OCI-LY1 (cell line): Measurements from ENCODE around the gene TRPM6.
"Not testable (repeated sequence)": the region's sequence is repeated elsewhere in the genome, so short reads cannot be mapped to it uniquely, and the experiment has no call there.

Experiments used
- H2AFZ ChIP-seq: fragments of 200-600 bp; sonication (generic), shearing (Covaris generic); 2 replicates; pipeline ENCODE4 v1.6.0; 2014; ENCODE audit warnings: antibody characterized with exemption, mild to moderate bottlenecking, low read length
- H3F3A ChIP-seq: fragments of 200-600 bp; sonication (generic), shearing (Covaris generic); 2 replicates; pipeline ENCODE4 v1.6.0; 2014; ENCODE audit warnings: mild to moderate bottlenecking, antibody characterized with exemption, low read length, moderate library complexity; ENCODE audit not compliant: insufficient read depth
- H3K27ac ChIP-seq: fragments of 200-600 bp; sonication (generic); 2 replicates; pipeline ENCODE4 v1.5.1; 2014; ENCODE audit warnings: low read length, mixed run types, mild to moderate bottlenecking, low read depth; ENCODE audit not compliant: poor library complexity, severe bottlenecking
- H3K27me3 ChIP-seq: fragments of 200-600 bp; sonication (generic); 2 replicates; pipeline ENCODE4 v1.6.0; 2014; ENCODE audit warnings: antibody characterized with exemption, mild to moderate bottlenecking, low read length, moderate library complexity; ENCODE audit not compliant: insufficient read depth
- H3K36me3 ChIP-seq: fragments of 200-600 bp; sonication (generic); 2 replicates; pipeline ENCODE4 v1.6.1; 2014; ENCODE audit warnings: mild to moderate bottlenecking, antibody characterized with exemption, low read length, moderate library complexity, mixed read lengths; ENCODE audit not compliant: insufficient read depth
- H3K4me1 ChIP-seq: fragments of 200-600 bp; sonication (generic); 2 replicates; pipeline ENCODE4 v1.5.1; 2014; ENCODE audit warnings: mild to moderate bottlenecking, low read length, moderate library complexity; ENCODE audit not compliant: insufficient read depth, severe bottlenecking
- H3K4me2 ChIP-seq: fragments of 200-600 bp; sonication (generic), shearing (Covaris generic); 2 replicates; pipeline ENCODE4 v1.6.1; 2014; ENCODE audit warnings: low read length
- H3K4me3 ChIP-seq: fragments of 200-600 bp; sonication (generic); 2 replicates; pipeline ENCODE4 v1.5.1; 2014; ENCODE audit warnings: low read length, low read depth, mild to moderate bottlenecking, mixed read lengths; ENCODE audit not compliant: poor library complexity, severe bottlenecking
- H3K79me2 ChIP-seq: fragments of 200-600 bp; shearing (Covaris generic); 2 replicates; pipeline ENCODE4 v1.6.1; 2016; ENCODE audit warnings: mixed run types, low read length, mixed read lengths; ENCODE audit not compliant: insufficient read depth
- H3K9ac ChIP-seq: fragments of 200-600 bp; sonication (generic), shearing (Covaris generic); 2 replicates; pipeline ENCODE4 v1.6.1; 2014; ENCODE audit warnings: mild to moderate bottlenecking, low read length, mixed read lengths
- H3K9me2 ChIP-seq: fragments of 200-600 bp; sonication (generic), shearing (Covaris generic); 2 replicates; pipeline ENCODE4 v1.6.1; 2014; ENCODE audit warnings: low read depth, mild to moderate bottlenecking, low read length, mixed read lengths
- H3K9me3 ChIP-seq: fragments of 200-600 bp; shearing (Covaris generic); 2 replicates; pipeline ENCODE4 v1.6.1; 2014; ENCODE audit warnings: low read length, mixed read lengths
- H4K20me1 ChIP-seq: fragments of 200-600 bp; sonication (generic), shearing (Covaris generic); 2 replicates; pipeline ENCODE4 v1.6.0; 2016; ENCODE audit warnings: mild to moderate bottlenecking, low read length; ENCODE audit not compliant: insufficient read depth
- CTCF ChIP-seq: fragments of 200-600 bp; sonication (generic), shearing (Covaris generic); IDR thresholded peaks from 2 replicates; pipeline ENCODE4 v1.5.1; 2017; ENCODE audit warnings: mild to moderate bottlenecking, antibody characterized with exemption, low read length, moderate library complexity, mixed read lengths
- EZH2 ChIP-seq: fragments of 200-600 bp; sonication (generic), shearing (Covaris generic); IDR thresholded peaks from 2 replicates; pipeline ENCODE4 v1.8.0; 2017; ENCODE audit warnings: borderline replicate concordance, mixed run types, mild to moderate bottlenecking, antibody characterized with exemption, low read length, moderate library complexity, mixed read lengths

TRPM6 gene

GRCh38 chr9:74861773-74862474 is 25.8 kb downstream of the TRPM6 start:
- Histone ChIP-seq H3K4me3 (no peak overlapping the region), H3K9me2 (no peaks in the 10 kb centered on the region), H3K9ac (no peak overlapping the region), H3K79me2 (no peaks in the 10 kb centered on the region), H3K27ac (no peak overlapping the region), H2AFZ (no peak overlapping the region), H3K4me2 (no peak overlapping the region), H3K27me3 (no peaks in the 10 kb centered on the region), H3F3A (no peaks in the 10 kb centered on the region), H4K20me1 (no peaks in the 10 kb centered on the region), H3K36me3 (no peaks in the 10 kb centered on the region), H3K9me3 (no peaks in the 10 kb centered on the region), H3K4me1 (no peaks in the 10 kb centered on the region)
- TF ChIP-seq EZH2: no peak
- TF ChIP-seq CTCF: no peak

- Histone ChIP-seq H3K4me2 (no peak overlapping the region), H3K36me3 (no peaks in the 10 kb centered on the region), H3K79me2 (no peaks in the 10 kb centered on the region), H3K9ac (no peak overlapping the region), H3K4me3 (no peak overlapping the region), H3K4me1 (no peaks in the 10 kb centered on the region), H3K27ac (no peak overlapping the region), H4K20me1 (no peaks in the 10 kb centered on the region), H3K27me3 (no peaks in the 10 kb centered on the region), H3K9me2 (no peaks in the 10 kb centered on the region), H2AFZ (no peak overlapping the region), H3K9me3 (no peaks in the 10 kb centered on the region), H3F3A (no peaks in the 10 kb centered on the region)
- TF ChIP-seq EZH2: no peak
- no peak for TF ChIP-seq CTCF
Measured at GRCh38 chr9:74861071-74861470, 26.6 kb downstream of the TRPM6 start.

DNA sequence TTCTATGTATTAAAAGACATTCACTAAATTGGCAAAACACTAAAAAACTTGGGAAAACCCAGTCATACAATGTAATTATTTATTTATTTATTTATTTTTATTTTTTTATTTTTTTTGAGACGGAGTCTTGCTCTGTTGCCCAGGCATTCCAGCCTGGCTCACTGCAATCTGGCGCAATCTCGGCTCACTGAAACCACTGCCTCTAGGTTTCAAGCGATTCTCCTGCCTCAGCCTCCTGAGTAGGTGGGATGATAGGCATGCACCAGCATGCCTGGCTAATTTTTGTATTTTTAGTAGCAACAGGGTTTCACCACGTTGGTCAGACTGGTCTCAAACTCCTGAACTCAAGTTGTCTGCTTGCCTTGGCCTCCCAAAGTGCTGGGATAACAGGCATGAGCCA is 27.5 kb downstream of the TRPM6 start:
- H3K4me2 ChIP-seq, H3K4me1 ChIP-seq, H3K27me3 ChIP-seq, H3K9me3 ChIP-seq, H4K20me1 ChIP-seq, H3K9ac ChIP-seq, H3K9me2 ChIP-seq, H3K4me3 ChIP-seq, H3K27ac ChIP-seq, H3K36me3 ChIP-seq, H2AFZ ChIP-seq, H3K79me2 ChIP-seq, H3F3A ChIP-seq: not testable (repeated sequence)

DNA sequence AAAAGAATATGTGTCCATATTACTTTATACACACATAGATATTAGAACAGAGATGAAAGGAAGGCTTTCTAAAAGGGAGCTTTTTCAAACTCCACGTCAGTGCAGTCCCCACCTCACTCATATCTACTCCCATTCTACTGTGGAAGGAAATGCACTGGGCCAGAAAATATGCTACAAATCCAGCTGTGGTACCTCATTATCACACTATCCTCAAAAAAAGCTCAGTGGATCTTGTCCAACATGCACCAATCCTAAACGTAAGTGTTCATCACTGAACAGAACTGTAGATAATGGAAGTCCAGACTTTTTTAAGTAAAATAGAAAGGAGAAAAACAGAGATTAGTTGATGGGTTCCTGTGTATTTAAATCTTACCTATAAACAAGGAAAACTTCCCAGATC is 27.9 kb downstream of the TRPM6 start:
- Histone ChIP-seq H3K79me2 (no peaks in the 10 kb centered on the region), H3K9me2 (no peaks in the 10 kb centered on the region), H3K4me3 (no peak overlapping the region), H3K27ac (no peak overlapping the region), H3F3A (no peaks in the 10 kb centered on the region), H2AFZ (no peak overlapping the region), H3K9ac (no peak overlapping the region), H3K27me3 (no peaks in the 10 kb centered on the region), H3K36me3 (no peaks in the 10 kb centered on the region), H3K4me1 (no peaks in the 10 kb centered on the region), H4K20me1 (no peaks in the 10 kb centered on the region), H3K4me2 (no peak overlapping the region), H3K9me3 (no peaks in the 10 kb centered on the region)
- TF ChIP-seq CTCF (no peak), EZH2 (no peak)
